Sciatic nerve (tissue), 2 donors: ENCODE results near the gene CADM1. TPM values are rescaled to one million over a fixed set of nuclear protein-coding genes. Genes with fewer than 3 reads are reported as not detected.

Experiments
- ATAC-seq: fragments of 200-7000 bp; cut with Tn5 transposase; one replicate; pipeline ENCODE4 v1.9.1; 2020; ENCODE audit warnings: mild to moderate bottlenecking, moderate library complexity
- DNase-seq: peaks from one replicate; pipeline ENCODE4 v3.0.0-alpha.2; 2020; ENCODE audit warnings: low spot score
- intact Hi-C: fragments of 100-400 bp; cut with DNase I; formaldehyde crosslinking; loops from one replicate; pipeline ENCODE4 v1.14.2; 2022
- total RNA-seq: library from RNA; stranded (reverse); fragmentation: NEBNext Ultra II Directional; extraction: Animal tissue kit (Norgen Biotek cat#: 25700); gene quantifications from one replicate; pipeline ENCODE4 v1.2.1, GENCODE V29; 2021
- donor health status: DM: no; HTN: no; CAD: no.
- donor health status: DM: no; HTN: no; CAD: no.

The CADM1 gene
- total RNA-seq, 1 donor from 2014 or later, result 58.7 TPM

GRCh38 chr11:115313224-115313838 lies 190.9 kb downstream of the CADM1 start:
- intact Hi-C loops, result no loop called here
- ATAC-seq, result no peak

GRCh38 chr11:115311949-115312348 lies 192.3 kb downstream of the CADM1 start:
- ATAC-seq (no peak), DNase-seq (no peak)
- intact Hi-C loops, result no loop called here

More at GRCh38 chr11:115313224-115313838, 190.9 kb downstream of the CADM1 start:
- DNase-seq, result no peak

GRCh38 chr11:115306689-115307088 lies 197.5 kb downstream of the CADM1 start:
- DNase-seq, result no peak
- intact Hi-C loops, result no loop called here
- ATAC-seq, result no peak

GRCh38 chr11:115304774-115305472 lies 199.3 kb downstream of the CADM1 start:
- ATAC-seq (no peak), DNase-seq (no peak)
- intact Hi-C loops, result no loop called here

- intact Hi-C loops, result no loop called here
- ATAC-seq (no peak), DNase-seq (no peak)
These were observed 200.2 kb downstream of the CADM1 start for GRCh38 chr11:115303929-115304531.

- intact Hi-C loops, result no loop called here
- ATAC-seq, result no peak
- no peak for DNase-seq
These were observed 201.1 kb downstream of the CADM1 start for GRCh38 chr11:115302946-115303703.

- intact Hi-C loops, result no loop called here
- no peak for ATAC-seq
- no peak for DNase-seq
These were observed 203.4 kb downstream of the CADM1 start for GRCh38 chr11:115300660-115301428.

GRCh38 chr11:115298300-115299012 lies 205.8 kb downstream of the CADM1 start:
- intact Hi-C loops, result no loop called here
- ATAC-seq (no peak), DNase-seq (no peak)

GRCh38 chr11:115297330-115297729 lies 206.9 kb downstream of the CADM1 start:
- ATAC-seq (no peak), DNase-seq (no peak)
- intact Hi-C loops, result no loop called here

- no peak for DNase-seq
- ATAC-seq, result no peak
- intact Hi-C loops, result no loop called here
These were observed 212.9 kb downstream of the CADM1 start for GRCh38 chr11:115291325-115291724.

GRCh38 chr11:115290893-115291292 lies 213.3 kb downstream of the CADM1 start:
- DNase-seq, result no peak
- ATAC-seq, result no peak
- intact Hi-C loops, result no loop called here

GRCh38 chr11:115290479-115290878 lies 213.7 kb downstream of the CADM1 start:
- ATAC-seq, result no peak
- no peak for DNase-seq
- intact Hi-C loops, result no loop called here

- no peak for DNase-seq
- intact Hi-C loops, result no loop called here
- no peak for ATAC-seq
These were observed 216.9 kb downstream of the CADM1 start for GRCh38 chr11:115287266-115287665.

GRCh38 chr11:115286614-115287013 lies 217.6 kb downstream of the CADM1 start:
- ATAC-seq (no peak), DNase-seq (no peak)
- intact Hi-C loops, result no loop called here

- intact Hi-C loops, result loop anchor here (5.0 kb wide), 1 partner anchor 1452 kb away; no protein-coding TSS in a partner anchor
- no peak for ATAC-seq
- no peak for DNase-seq
These were observed 219.4 kb downstream of the CADM1 start for GRCh38 chr11:115284773-115285172.

GRCh38 chr11:115282923-115283322 lies 221.3 kb downstream of the CADM1 start:
- ATAC-seq (no peak), DNase-seq (no peak)
- intact Hi-C loops, result loop anchor here (5.0 kb wide), 1 partner anchor 1451 kb away; no protein-coding TSS in a partner anchor

- intact Hi-C loops, result loop anchor here (5.0 kb wide), 1 partner anchor 1448 kb away; no protein-coding TSS in a partner anchor
- no peak for ATAC-seq
These were observed 223.4 kb downstream of the CADM1 start for GRCh38 chr11:115280775-115281174.

More at GRCh38 chr11:115280775-115281174, 223.4 kb downstream of the CADM1 start:
- DNase-seq, result no peak
